GM19324 (cell line): ENCODE measurements around the gene ERAP2.

Experiments used
- ATAC-seq: cut with Tn5 transposase; IDR thresholded peaks from one replicate; pipeline ENCODE4 v1.9.1; 2021; ENCODE audit warnings: mild to moderate bottlenecking, moderate library complexity; ENCODE audit not compliant: unreplicated experiment, low FRiP score

The ERAP2 gene

DNA sequence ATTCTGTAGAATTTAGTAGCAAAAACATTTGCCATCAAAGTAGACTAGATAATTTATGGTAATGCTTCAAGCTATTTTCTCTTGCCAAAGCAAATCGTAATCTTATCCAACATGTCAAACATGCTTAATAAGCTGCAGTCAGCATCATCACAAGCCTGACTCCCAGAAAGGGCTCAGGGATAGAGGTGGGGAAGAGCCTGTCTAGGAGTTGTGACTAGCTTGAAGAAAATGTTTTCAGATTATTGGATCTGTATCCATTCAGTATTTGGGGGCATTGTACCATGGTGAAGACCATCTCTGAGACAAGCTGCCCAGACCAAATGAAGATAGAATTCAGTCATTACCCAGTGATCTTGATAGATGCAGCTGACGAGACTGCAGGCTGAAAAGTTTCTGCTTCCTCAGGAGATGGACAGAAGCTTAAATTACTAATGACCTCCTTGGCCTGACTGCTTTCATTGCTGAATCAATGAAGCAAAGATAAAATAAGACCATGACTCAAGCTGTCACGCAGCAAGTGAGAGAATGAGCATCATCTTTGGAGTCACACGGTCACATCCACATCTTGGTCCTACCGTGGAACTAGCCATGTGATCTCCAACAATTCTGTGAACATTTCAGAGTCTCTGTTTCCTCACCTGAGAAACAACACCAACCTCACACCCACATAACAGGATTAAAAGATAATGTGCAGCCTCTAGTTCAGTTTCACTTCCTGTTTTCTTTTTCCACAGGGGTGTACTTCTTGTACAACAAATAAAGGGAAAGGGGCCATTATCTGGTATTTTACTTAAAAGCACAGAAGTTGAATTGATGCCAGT lies 9.4 kb downstream of the ERAP2 start:
- ATAC-seq, result peak; percentile 84

DNA sequence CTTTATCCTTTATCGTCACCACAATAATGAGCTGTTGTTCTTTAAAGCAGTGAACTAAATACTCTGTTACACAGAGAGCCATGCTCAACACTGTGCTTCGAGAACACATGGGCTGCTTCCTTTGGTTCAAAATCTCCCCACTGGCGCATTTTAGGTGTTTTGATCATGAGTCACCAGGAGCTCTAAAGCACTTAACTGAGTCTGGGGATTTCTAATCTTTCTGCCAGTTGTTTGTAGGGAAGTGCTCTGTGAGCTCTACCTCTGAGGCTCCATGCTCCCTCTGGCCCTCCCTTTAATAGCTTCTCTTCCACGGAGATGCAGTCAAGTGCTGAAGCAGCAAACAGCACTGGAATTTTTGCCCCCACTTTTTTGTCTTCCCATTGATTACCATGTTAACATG lies 17.0 kb downstream of the ERAP2 start:
- ATAC-seq, result no peak

DNA sequence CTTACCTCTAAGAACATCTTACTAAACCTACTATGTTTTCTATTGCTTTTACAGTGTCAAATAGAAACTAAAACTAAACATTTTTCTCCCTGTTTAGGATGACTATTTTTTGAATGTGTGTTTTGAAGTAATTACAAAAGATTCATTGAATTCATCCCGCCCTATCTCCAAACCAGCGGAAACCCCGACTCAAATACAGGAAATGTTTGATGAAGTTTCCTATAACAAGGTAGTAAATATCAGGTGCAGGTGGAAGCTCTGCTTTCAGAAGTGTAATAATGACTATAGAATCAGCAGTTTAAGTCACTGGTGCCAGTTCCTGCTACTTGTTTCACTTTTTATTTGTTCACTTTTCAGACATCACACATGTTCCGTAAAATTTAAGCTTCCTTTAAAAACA lies 20.0 kb downstream of the ERAP2 start:
- ATAC-seq, result peak; percentile 85

DNA sequence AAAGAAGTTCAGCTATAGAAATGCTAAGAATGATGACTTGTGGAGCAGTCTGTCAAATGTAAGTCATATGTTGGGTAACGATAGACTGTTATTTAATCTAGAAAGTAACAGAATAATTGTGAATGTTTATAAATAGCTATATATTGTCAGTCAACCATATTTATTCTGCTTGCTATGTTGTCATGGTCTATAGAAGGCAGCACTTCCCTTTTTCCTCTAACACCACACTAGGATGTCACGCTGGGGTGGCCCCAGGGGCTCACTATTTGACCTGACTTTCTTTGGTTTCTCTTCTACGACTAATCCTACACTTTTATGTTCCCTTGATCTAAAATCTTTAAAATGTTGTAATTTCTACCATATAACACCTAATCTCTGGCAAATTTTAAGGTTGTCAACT lies 20.5 kb downstream of the ERAP2 start:
- peak; percentile 80 for ATAC-seq

DNA sequence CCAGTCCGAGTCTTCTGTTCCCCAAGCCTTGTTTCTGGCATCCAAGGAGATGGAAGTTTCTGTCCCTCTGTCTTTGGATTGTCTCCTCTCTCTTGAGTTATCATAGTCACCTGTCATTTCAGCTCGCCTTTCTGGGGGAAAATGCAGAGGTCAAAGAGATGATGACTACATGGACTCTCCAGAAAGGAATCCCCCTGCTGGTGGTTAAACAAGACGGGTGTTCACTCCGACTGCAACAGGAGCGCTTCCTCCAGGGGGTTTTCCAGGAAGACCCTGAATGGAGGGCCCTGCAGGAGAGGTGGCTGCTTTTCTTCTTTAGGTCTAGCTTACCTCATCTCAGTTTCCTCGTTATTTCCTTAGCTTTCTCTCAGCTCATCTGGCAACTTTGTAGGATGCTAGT lies 25.1 kb downstream of the ERAP2 start:
- ATAC-seq, result no peak

DNA sequence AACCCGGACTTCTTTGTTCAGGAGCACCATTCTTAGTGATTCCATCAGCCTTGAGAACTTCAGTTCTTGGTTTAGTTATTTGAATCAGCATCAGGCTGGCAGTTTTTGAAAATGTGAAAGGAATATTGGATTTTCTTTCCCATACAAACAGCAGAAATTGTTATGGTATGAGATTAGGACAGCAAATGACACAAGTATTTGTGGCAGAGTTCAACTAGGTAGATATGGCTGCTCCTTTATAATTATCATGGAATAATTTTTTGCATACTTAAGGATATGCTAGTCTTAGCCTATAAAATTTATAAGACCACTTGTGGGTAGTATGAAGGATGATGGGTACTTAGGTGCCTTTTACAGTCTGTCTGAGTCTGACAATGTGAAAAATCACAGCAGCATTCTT lies 25.5 kb downstream of the ERAP2 start:
- ATAC-seq, result no peak

DNA sequence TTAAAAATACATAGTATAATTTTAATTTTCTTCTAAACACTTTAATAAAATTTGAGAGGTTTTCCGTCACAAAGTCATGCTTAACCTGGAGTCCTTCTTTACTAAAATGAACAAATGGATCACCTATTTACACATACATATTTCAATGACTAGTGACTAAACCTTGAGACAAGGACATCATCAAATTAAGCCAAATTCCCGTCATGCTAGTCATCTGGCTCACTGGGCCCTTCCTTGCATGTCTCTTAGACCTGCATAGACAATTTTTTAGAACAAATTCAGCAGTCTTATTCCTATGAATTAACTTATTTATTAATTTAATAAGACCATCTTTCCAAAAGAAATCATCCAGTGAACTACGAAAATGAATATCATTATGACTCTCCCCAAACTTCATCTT lies 26.6 kb downstream of the ERAP2 start:
- no peak for ATAC-seq

DNA sequence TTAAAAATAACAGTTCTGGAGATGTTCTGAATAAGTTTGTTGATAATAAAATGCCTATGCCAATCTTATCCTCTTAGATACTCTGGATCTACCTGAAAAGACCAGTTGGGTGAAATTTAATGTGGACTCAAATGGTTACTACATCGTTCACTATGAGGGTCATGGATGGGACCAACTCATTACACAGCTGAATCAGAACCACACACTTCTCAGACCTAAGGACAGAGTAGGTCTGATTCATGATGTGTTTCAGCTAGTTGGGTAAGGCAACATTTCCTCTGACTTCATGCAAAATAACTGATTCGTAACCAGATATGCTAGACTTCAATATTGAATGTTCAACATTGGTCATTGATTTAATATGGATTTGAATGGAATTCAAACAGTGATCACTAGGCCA lies 27.0 kb downstream of the ERAP2 start:
- ATAC-seq, result no peak

DNA sequence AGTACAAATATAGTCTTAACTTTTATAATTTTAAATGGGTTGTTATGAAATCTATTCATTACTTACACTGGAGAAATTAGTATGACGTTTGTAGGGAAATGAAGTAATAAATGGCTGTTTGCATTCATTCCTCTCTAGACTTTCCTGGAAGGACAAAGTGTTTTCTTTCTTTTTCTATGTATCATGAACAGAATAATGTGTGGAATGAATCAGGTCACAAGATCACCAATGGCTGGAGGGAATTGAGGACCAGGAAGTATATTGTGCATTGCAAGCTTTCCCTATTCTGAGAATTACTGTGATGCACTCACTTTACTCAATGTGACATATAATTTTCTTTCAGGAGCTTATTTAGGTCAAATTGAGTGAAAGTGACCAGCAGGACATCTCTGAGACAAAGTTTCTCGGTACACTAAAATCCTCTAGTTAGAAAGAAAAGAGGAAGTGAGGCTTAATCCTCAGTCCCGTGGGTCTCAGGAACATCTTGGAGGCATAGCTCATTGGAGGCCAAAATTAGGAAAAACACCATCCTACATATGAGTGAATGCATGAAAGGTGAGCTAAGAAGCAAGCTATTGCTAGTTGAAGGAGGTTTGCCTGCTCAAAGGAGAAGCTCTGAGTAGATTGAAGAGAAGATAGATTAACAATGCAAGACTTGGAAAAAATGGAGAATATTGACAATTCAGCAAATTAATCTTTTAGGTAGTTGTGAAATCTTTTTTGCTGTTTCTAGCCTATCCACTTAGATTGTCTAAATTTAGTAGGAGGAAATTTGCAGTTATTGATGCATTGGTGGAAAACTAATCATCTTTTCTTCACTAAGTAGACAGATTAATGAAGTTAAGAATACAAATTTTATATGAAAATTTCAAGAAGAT lies 28.0 kb downstream of the ERAP2 start:
- no peak for ATAC-seq

DNA sequence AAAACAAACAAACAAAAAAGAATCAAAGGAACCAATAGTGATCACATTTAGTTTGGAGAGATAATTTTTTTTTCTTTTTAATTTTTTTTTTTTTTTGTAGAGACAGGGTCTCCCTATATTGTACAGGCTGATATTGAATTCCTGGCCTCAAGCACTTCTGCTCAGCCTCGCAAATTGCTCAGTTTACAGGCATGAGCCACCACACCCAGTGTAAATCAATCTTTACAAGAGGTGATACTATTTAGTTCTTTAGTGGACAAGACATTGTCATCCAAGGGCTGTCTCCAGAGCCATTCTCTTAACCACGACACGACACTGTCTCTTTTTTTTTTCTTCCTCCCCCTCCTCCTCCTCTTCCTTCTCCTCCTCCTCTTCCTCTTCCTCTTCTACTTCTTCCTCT lies 29.6 kb downstream of the ERAP2 start:
- no peak for ATAC-seq

DNA sequence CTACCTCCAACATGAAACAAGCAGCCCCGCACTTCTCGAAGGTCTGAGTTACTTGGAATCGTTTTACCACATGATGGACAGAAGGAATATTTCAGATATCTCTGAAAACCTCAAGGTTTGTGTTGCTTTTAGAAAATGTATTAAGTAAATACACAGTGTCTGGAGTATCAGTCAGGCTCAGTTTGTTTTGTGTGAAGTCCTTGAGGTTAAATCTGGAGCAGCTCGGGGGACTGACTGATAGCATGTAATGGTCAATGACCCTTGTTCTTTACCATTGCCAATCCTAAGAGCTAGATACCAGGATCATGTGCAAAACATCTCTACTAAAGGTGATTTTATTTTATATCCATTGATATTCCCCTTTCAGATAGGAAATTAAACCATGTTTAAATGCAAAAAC lies 32.7 kb downstream of the ERAP2 start:
- no peak for ATAC-seq

DNA sequence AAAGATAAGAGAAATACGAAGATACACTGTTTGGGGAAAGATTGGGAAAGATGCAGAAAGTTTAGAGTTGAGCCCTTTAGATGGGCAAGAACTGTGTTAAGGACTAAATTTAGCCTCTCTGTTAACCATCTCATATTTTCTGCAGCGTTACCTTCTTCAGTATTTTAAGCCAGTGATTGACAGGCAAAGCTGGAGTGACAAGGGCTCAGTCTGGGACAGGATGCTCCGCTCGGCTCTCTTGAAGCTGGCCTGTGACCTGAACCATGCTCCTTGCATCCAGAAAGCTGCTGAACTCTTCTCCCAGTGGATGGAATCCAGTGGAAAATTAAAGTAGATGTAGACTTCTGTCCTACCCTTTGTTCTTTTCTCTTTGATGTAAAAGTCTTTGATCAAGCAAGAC lies 33.1 kb downstream of the ERAP2 start:
- ATAC-seq, result no peak

DNA sequence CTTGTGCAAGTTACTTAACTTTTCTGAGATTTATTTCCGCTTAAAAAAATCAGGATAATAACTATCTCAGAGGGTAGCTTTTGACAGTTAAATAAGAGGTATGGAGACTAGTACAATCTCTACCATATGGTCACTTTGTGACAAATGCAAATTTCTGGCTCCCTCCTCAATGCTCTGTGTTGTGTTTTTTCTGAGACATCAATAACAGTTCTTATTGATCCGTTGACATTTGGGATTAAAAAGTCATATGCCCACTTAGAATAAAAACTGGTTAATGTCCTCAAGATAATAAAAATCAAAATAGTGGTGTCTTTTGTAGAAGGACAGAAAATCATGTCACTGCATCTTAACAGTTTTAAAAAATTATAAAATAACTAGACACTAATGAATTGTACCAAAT lies 34.8 kb downstream of the ERAP2 start:
- no peak for ATAC-seq

DNA sequence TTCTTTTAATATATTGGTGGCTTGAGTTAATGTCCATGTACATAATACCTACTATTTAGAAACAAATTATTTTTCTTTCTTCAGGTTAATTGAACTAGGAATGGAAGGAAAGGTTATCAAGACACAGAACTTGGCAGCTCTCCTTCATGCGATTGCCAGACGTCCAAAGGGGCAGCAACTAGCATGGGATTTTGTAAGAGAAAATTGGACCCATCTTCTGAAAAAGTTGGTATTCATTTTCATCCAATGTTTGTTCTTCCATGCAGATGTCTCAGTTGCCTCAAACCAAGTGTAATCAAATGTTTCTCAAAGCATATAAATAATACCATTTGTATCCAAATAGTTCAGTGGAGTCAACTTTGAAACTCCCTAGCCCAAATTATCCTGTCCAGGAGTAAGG lies 36.9 kb downstream of the ERAP2 start:
- ATAC-seq, result no peak

DNA sequence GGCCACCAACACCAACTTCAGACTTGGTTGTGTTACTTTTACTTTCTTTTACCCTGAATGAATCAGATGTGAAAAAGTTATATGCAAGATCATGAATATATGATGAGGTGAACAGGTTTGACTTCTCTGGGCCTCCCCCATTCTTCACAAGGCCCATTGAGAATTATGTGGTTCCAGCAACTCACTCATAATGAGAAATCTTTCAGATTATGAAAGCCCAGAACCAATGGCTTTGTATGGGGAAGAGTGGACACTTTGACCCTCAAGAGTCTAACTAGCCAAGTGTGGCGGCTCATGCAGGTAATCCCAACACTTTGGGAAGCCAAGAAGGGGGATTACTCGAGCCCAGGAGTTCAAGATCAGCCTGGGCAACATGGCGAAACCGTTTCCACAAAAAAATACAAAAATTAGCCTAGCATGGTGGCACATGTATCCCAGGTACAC lies 43.5 kb downstream of the ERAP2 start:
- no peak for ATAC-seq

DNA sequence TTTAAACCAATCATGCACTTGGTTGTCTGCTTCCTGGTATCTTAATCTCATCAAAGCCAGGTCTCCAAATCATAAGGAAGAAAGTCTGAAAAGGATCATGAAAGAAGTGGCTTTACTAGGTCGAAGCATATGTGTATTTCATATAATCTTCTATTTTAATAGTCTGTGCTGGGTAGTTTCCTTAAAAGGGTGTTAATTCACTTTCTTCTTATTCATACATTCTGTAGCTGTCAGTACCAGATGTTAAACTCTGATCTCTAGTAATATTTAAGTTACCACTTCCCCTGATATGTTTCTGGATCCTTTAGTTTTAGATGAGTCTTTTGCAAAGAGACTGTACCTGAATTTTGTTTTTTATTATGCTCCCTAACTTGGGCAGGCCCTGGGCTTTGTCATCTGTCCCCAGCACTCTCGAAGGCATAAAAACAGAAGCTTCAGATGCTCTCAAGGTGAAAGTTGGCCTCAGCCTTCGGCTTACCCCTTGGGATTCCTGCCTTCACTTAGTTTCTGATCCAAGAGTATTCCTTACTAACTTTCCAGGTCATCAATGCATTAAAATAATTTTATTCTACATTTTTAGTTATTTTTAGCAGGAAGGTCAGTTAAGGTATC lies 44.5 kb downstream of the ERAP2 start:
- ATAC-seq, result no peak

DNA sequence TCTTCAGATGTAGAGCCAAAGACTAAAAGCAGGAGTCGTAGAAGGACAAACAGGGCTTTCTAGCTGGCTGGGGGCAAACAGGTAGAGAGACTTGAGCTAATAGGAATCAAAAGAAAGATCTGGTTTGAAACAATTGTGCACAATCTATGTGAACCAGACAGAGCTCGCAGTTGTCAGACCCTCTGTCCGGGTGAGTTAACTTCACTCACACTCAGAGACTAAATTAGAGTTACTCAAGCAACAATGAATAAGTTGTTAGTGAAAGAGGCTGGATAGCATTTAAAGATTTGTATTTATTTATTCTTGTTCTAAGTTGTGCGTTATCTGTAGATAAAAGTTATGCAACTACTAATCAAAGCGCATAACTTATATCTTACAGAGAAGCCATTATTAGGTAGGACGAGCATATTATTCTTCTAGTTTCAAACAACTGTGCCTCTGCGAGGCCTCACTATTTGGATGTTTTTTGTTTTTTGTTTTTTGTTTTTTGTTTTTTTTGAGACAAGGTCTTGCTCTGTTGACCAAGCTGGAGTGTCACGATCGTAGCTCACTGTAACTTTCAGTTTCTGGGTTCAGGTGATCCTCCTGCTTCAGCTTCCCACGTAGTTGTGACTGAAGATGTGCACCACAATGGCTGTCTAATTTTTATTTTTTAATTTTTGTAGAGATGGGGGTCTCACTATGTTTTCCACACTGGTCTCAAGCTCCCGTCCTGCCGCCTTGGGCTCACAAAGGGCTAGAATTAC lies 46.4 kb downstream of the ERAP2 start:
- ATAC-seq, result peak; percentile 38

DNA sequence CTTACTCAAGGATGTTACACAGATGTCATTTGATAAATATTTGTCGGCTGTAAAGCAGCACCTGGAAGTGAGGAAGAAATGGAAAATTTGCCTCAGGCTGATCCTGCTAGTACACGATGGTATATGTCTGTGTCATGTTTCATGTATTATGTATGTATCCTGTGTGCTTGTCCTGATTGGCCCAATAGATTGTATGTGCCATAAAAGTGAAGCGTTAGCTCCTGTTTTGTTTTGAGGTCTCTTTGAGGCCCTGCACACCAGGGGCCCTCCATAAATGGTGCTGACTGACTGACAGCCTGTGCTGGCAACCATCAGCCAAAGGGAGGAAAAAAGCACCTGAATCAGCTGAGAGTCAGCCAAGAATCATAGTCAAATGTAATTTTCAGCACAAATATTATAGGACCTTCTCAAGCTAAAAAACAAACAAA lies 47.7 kb downstream of the ERAP2 start:
- no peak for ATAC-seq

DNA sequence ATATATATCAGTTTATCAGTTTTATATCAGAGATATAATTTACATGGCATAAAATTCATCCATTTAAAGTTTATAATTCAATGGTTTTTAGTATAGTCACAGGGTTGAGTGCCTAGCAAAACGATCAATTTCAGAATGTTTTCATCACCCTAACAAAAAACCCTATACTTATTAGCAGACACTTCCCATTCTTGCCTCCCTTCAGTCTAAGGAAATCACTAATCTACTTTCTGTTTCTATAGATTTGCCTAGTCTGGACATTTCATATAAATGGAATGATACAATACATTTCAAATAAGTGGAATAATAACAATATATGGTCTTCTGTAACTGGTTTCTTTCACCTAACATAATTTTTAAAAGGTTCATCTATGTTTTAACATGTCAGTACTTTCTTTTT lies 50.0 kb downstream of the ERAP2 start:
- no peak for ATAC-seq

DNA sequence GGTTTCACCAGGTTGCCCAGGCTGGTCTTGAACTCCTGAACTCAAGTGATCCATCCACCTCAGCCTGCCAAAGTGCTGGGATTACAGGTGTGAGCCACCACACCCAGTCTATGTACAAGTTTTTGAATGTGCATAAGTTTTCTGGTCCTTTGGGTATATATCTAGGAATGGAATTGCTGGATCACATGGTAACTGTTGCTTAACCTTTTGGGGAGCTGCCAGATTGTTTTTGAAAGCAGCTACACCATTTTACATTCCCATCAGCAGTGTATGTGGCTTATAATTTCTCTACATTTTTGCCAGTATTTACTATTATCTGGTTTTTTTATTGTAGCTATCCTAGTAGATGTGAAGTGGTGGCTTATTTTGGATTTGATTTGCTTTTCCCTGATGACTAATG lies 50.7 kb downstream of the ERAP2 start:
- ATAC-seq, result no peak
